Activated CD4-positive, alpha-beta memory T cell treated with anti-CD3 and anti-CD28 coated beads for 36 hours (primary cell): Measurements from ENCODE around the gene HMGN4. TPM values are rescaled to one million over a fixed set of nuclear protein-coding genes. Genes with fewer than 3 reads are reported as not detected.

Experiments
- CTCF ChIA-PET: fragments of 350-600 bp; sonication (Branson Sonifier 250); formaldehyde crosslinking; loops from one replicate; lab custom pipeline; 2021; ENCODE audit warnings: antibody characterized with exemption, inconsistent platforms; lab: Charles Lee
- POLR2A ChIA-PET: fragments of 350-600 bp; sonication (Branson Sonifier 250); formaldehyde crosslinking; loops from one replicate; lab custom pipeline; 2021; ENCODE audit warnings: antibody characterized with exemption; lab: Charles Lee
- DNase-seq: peaks from one replicate; pipeline ENCODE4 v3.0.0-alpha.2; 2020
- H3K27ac Mint-ChIP-seq: one replicate; pipeline ENCODE4 v1.8.0; 2021; ENCODE audit warnings: mixed read lengths
- H3K27me3 Mint-ChIP-seq: one replicate; pipeline ENCODE4 v1.8.0; 2021; ENCODE audit warnings: mixed read lengths
- H3K36me3 Mint-ChIP-seq: one replicate; pipeline ENCODE4 v1.8.0; 2021; ENCODE audit warnings: mixed read lengths
- H3K4me1 Mint-ChIP-seq: one replicate; pipeline ENCODE4 v1.8.0; 2021; ENCODE audit warnings: low read depth, mixed read lengths
- H3K4me3 Mint-ChIP-seq: one replicate; pipeline ENCODE4 v1.8.0; 2021; ENCODE audit warnings: mild to moderate bottlenecking, mixed read lengths
- H3K9me3 Mint-ChIP-seq: one replicate; pipeline ENCODE4 v1.8.0; 2021; ENCODE audit warnings: mixed read lengths
- intact Hi-C: fragments of 100-400 bp; cut with micrococcal nuclease; formaldehyde crosslinking; loops from one replicate; pipeline ENCODE4 v1.15.1; 2023
- total RNA-seq, 2 experiments: library from RNA; stranded (reverse); gene quantifications; one replicate each; pipeline ENCODE4 v1.2.3, GENCODE V29; 2021

HMGN4 gene
- total RNA-seq, 2 experiments from 2014 or later, result 93.2 to 96.0 TPM

DNA sequence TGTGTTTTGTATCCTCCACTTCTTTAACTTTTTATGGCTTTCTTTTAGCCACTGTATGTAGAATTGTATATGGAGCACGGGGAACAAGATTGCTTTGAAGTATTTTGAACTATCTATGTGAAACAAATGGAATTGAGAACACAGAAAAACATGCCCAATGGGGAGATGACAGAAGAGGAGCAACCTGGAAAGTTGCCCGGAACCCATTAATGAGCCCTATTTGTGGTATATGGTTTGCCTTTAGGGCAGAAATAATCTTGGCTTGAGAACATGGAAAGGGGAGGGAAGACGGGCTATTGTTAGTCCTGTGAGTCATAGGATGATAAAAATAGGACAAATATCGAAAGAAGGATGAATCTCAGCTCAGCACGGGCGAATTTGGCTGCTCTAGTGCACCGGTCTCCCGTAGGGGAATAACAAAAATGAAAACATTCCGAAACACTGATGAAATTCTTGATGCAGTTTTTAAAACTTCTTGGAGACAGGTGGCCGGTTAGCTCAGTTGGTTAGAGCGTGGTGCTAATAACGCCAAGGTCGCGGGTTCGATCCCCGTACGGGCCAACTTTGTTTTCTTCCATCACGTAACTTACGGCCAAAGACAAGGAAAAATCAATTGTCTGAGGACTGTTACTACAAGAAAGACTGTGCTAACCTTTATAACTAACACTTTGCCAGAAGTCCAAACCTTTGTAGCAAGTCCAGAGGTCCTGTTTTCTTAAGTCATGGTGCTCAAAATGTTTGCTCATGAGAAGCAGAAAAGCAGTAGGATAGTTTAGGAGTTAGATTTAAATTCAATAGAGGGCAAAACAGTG is 15.7 kb downstream of the HMGN4 start:
- POLR2A ChIA-PET, result interaction anchor here (1.0 to 1.6 kb wide), 4 partner anchors 16 to 396 kb away, joined by 3 to 4 read pairs (median 3); a partner anchor contains a TSS
- H3K36me3 Mint-ChIP-seq, result no peaks in the 10 kb centered on the region

DNA sequence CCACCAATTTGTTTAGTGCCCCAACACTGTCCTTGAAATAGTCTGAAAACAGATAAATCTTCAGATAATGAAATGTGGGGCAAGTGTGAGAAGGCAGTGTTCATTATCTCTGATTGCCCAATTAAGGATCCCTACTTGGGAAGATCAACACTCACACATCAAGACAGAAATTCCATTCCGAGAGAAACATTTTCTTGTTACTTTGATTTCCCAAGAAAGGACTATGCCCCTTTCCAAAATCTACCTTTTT is 16.2 kb downstream of the HMGN4 start:
- intact Hi-C loops, result loop anchor here (1.0 to 5.0 kb wide), 4 partner anchors 14 to 1198 kb away; partner anchors contain the start of gene ABT1
- no peak overlapping the region for H3K27ac Mint-ChIP-seq
- no peak overlapping the region for H3K4me3 Mint-ChIP-seq
- H3K27me3 Mint-ChIP-seq, result no peaks in the 10 kb centered on the region
- peaks cover 23% of the 10 kb centered on the region for H3K4me1 Mint-ChIP-seq
- ChIA-PET CTCF (interaction anchor here (1.8 to 2.7 kb wide), 6 partner anchors 15 to 213 kb away, joined by 8 to 21 read pairs (median 11); partner anchors contain the start of gene HMGN4), POLR2A (interaction anchor here (1.0 to 1.6 kb wide), 4 partner anchors 15 to 397 kb away, joined by 3 to 4 read pairs (median 3); a partner anchor contains a TSS)
- no peaks in the 10 kb centered on the region for H3K36me3 Mint-ChIP-seq
- H3K9me3 Mint-ChIP-seq, result no peaks in the 10 kb centered on the region
- DNase-seq, result no peak

More for the DNA sequence above, 15.7 kb downstream of the HMGN4 start:
- intact Hi-C loops, result loop anchor here (1.0 to 5.0 kb wide), 8 partner anchors 14 to 1198 kb away; partner anchors contain the start of gene ABT1
- Mint-ChIP-seq H3K9me3 (no peaks in the 10 kb centered on the region), H3K4me1 (peaks cover 23% of the 10 kb centered on the region), H3K27ac (no peak overlapping the region), H3K27me3 (no peaks in the 10 kb centered on the region), H3K4me3 (no peak overlapping the region)
- CTCF ChIA-PET, result interaction anchor here (1.0 to 2.7 kb wide), 9 partner anchors 15 to 1199 kb away, joined by 3 to 21 read pairs (median 10); partner anchors contain the start of gene HMGN4
- DNase-seq, result peak; percentile 89

DNA sequence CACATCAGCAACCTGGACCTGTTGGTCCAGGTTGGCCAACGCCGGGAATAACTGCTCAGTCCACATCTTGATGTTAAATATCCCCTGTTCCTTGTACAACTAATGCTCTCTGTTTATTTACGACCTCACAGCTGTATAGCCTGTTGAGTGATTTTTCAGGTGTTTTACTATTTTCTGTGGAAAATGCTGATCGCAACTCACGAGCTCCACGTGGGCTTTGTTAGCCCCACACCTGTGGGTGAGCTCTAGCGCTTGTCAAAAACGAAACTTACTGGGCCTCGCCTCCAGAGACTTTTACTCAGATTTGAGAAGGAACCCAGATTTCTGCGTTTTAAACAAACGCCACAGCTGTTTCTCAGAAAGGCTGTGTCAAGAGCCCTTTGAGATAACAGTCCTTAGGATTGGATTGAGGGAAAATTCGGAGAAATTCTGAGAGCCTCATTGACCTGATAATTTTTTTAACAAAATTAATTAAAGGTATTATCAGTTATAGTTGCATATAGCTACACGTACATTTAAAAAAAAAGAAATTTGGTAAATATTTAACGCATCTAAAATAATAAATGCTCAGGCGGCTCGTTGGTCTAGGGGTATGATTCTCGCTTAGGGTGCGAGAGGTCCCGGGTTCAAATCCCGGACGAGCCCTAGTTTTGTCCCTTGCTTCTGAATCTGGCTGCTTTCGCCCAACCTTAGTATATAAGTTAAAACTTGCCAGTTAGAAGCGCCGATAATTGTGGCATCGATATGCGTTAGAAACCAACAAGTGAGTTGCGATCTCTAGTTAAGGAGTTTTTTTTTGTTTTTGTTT is 16.7 kb downstream of the HMGN4 start:
- Mint-ChIP-seq H3K4me3 (peak overlapping the region; percentile 66), H3K27ac (no peak overlapping the region), H3K36me3 (no peaks in the 10 kb centered on the region), H3K9me3 (no peaks in the 10 kb centered on the region), H3K4me1 (peaks cover 19% of the 10 kb centered on the region), H3K27me3 (no peaks in the 10 kb centered on the region)
- ChIA-PET CTCF (interaction anchor here (0.8 to 2.7 kb wide), 6 partner anchors 14 to 213 kb away, joined by 3 to 21 read pairs (median 10); partner anchors contain the start of gene HMGN4), POLR2A (interaction anchor here (1.1 to 1.6 kb wide), 3 partner anchors 15 to 397 kb away, joined by 3 read pairs; a partner anchor contains a TSS)
- intact Hi-C loops, result loop anchor here (1.0 to 5.0 kb wide), 4 partner anchors 13 to 1197 kb away; partner anchors contain the start of gene ABT1
- peak; percentile 74 for DNase-seq

DNA sequence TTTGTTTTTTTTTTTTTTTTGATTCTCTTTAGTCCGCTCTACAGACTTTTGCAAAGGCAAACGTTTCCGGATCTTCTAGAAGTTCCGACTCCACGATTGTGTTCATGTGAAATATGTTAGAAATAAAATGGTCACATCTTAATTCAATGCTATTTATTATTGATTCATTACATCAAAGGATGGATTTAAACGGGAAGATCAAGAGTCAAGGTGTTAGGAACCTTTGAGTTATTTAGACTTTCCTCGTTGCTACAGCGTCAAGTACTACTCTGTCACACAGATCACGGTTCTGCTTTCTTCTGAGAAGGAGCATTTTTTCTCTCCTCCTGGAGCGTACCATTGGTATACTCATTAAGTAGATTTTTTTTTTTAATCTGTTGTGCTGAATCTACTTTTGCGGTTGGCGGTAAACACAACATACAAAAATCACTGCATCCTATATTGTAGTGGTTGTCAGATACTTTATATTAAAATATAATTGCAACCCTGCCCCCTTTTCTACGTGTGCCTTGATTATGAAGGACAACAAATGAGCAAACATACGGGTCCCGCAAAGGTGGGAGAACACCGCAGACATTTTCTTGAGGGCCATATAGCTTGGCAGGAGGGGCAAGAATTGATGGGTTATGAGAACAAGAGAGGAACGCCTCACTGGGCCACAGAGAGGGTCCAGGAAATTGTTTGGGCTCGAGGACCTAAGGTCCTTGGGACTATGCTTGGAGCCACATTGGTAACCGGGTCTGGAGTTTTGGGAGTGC is 17.5 kb downstream of the HMGN4 start:
- H3K4me1 Mint-ChIP-seq, result peaks cover 12% of the 10 kb centered on the region
- H3K27me3 Mint-ChIP-seq, result no peaks in the 10 kb centered on the region
- no peak for DNase-seq
- intact Hi-C loops, result no loop called here
- no peaks in the 10 kb centered on the region for H3K9me3 Mint-ChIP-seq
- POLR2A ChIA-PET, result interaction anchor here (0.8 to 1.3 kb wide), 2 partner anchors 26 to 398 kb away, joined by 3 read pairs; a partner anchor contains a TSS
- no peak overlapping the region for H3K27ac Mint-ChIP-seq
- H3K4me3 Mint-ChIP-seq, result peak overlapping the region; percentile 66
- CTCF ChIA-PET, result interaction anchor here (0.8 to 2.7 kb wide), 6 partner anchors 13 to 214 kb away, joined by 3 to 21 read pairs (median 6); partner anchors contain the start of gene HMGN4
- no peaks in the 10 kb centered on the region for H3K36me3 Mint-ChIP-seq

DNA sequence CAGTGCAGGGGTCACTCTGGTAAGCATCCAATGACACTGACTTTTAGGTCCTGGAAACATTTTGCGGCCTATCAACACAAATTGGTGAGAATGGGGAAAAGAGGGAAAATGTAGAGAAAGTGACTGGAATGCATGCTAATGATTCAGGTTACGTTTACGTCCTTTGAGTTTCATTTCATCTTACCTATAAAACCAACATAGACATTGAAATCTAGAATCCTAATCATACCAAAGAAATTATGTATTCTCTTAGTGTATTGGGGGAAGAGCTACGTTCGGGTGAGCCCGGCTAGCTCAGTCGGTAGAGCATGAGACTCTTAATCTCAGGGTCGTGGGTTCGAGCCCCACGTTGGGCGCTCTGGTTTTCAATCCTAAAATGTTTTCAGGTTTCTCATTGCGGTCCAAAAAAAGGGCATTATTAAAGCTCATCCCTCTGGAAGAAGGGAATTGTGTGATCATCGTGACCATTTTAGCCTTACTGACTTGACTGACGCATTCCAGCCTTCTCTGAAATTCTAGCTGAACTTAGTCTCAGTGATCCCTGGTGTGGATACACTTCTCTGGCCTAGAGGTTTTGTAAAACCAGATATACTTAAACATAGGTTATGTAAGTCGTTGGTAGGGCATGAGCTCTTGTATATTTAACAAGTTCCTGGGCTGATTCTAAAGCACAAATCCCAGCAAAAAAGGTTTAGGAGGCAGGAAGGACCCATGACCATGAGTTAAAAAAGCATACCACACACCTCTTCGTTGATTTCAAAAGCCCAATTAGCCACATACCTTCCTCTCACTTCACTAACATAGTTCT is 18.3 kb downstream of the HMGN4 start:
- POLR2A ChIA-PET, result interaction anchor here (0.6 to 0.8 kb wide), 2 partner anchors 8 to 27 kb away, joined by 3 read pairs; no protein-coding TSS in a partner anchor
- no peaks in the 10 kb centered on the region for H3K27me3 Mint-ChIP-seq
- no peaks in the 10 kb centered on the region for H3K9me3 Mint-ChIP-seq
- no peaks in the 10 kb centered on the region for H3K36me3 Mint-ChIP-seq
- DNase-seq, result peak; percentile 65
- intact Hi-C loops, result no loop called here
- peak overlapping the region; percentile 35 for H3K4me3 Mint-ChIP-seq
- CTCF ChIA-PET, result interaction anchor here (0.8 to 1.5 kb wide), 5 partner anchors 9 to 24 kb away, joined by 3 to 5 read pairs (median 3); no protein-coding TSS in a partner anchor
- H3K27ac Mint-ChIP-seq, result peak overlapping the region; percentile 42
- peaks cover 11% of the 10 kb centered on the region for H3K4me1 Mint-ChIP-seq

DNA sequence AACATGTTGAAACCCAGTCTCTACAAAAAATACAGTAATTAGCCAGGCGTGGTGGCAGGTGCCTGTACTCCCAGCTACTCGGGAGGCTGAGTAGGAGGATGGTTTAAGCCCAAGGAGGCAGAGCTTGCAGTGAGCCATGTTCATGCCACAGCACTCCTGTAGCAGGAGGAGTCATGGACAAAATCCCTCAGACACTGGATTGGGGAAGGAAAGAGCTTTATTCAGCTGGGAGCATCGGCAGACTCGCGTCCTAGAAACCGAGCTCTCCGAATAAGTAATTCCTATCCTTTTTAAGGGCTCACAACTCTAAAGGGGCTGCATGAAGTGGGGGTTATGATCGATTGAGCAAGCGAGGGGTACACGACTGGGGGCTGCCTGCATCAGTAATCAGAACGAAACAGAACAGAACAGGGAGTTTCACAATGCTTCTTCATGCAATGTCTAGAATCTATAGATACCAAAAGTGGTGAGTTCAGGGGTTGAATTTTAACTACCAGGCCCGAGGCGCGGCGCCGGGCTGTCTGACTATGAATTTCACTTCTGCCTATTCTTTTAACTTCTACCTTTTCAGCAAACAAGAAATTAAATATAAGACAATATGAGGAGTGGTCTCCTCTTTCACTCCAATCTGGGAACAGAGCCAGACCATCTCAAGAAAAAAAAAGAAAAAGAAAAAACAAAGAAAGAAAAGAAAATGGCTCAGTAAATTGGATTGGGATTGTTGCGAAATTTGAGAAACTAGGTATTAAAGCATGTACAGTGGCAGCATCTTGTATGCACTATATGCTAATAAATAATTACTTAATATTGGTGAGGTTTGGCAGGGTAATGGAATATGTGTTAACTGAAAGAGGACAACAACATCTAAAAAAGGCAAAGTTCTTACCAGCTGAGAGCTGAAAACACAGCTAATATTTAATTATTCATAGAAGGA is 23.6 kb downstream of the HMGN4 start:
- Mint-ChIP-seq H3K36me3 (no peaks in the 10 kb centered on the region), H3K4me3 (no peak overlapping the region), H3K4me1 (no peaks in the 10 kb centered on the region), H3K9me3 (no peaks in the 10 kb centered on the region), H3K27me3 (no peaks in the 10 kb centered on the region), H3K27ac (no peak overlapping the region)
- intact Hi-C loops, result loop anchor here (10.0 kb wide), 1 partner anchor 387 kb away; no protein-coding TSS in a partner anchor
- DNase-seq, result no peak
- ChIA-PET POLR2A (no interaction called here), CTCF (interaction anchor here (0.5 to 0.8 kb wide), 3 partner anchors 220 to 517 kb away, joined by 3 to 4 read pairs (median 3); no protein-coding TSS in a partner anchor)

DNA sequence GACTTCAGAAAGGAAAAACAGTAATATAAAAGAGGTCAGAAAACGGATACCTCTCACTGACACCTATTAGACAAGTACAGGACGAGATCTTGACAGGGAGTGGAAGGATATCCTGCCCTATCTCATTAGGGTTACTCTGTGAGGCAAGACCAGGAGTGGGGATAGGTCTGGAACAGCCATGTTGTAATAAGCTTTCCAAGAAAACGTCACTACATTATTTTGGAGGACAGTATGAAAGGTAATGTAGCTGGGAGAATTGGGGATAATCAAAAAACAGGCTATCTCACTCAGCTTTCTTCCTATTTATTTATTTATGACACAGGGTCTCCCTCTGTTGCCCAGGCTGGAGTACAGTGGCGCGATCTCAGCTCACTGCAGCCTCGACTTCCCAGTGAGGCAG is 25.3 kb downstream of the HMGN4 start:
- DNase-seq, result no peak
- peaks cover 1% of the 10 kb centered on the region for H3K27me3 Mint-ChIP-seq
- no peak overlapping the region for H3K27ac Mint-ChIP-seq
- CTCF ChIA-PET, result interaction anchor here (0.7 to 1.3 kb wide), 2 partner anchors 9 to 32 kb away, joined by 5 to 6 read pairs; no protein-coding TSS in a partner anchor
- intact Hi-C loops, result loop anchor here (10.0 kb wide), 1 partner anchor 389 kb away; no protein-coding TSS in a partner anchor
- H3K36me3 Mint-ChIP-seq, result peaks cover 1% of the 10 kb centered on the region
- peaks cover 2% of the 10 kb centered on the region for H3K4me1 Mint-ChIP-seq
- H3K9me3 Mint-ChIP-seq, result peaks cover under 1% of the 10 kb centered on the region
- POLR2A ChIA-PET, result no interaction called here
- no peak overlapping the region for H3K4me3 Mint-ChIP-seq

DNA sequence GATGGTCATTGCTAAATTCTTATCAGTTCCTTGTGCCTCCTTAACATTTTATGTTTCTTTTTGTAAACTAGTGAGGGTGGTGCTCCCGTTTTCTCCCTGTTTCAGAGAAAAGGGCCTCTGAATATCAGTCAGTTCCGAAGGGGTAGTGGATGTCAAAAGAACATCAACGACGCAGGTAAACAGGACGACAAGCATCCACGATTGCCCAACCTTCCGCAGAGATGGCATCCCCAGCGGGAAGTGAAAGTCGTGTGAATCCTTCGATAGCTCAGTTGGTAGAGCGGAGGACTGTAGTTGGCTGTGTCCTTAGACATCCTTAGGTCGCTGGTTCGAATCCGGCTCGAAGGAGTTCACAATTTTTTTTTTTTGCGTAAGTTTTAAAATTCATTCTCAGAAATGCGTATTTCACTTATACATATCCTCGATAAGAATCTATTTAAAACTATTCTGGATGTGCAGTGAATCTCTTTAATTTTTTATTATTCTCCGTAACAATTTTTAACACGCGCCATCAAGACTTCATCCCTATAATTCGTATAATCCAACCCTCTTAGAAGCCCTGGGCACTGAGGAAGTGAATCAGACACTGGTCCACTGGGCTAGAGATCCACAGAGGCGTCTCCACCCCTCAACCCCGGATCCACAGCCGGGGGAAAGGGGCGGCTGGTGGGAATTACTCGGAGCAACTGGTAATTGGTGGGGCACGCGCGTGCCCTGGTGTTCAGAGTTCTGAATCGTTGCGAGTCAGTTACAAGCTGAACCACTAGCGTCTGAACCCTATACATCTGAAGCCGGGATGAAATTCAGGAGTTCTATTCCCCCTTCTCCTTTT is 30.7 kb downstream of the HMGN4 start:
- H3K9me3 Mint-ChIP-seq, result peaks cover 2% of the 10 kb centered on the region
- peak overlapping the region; percentile 87 for H3K4me3 Mint-ChIP-seq

DNA sequence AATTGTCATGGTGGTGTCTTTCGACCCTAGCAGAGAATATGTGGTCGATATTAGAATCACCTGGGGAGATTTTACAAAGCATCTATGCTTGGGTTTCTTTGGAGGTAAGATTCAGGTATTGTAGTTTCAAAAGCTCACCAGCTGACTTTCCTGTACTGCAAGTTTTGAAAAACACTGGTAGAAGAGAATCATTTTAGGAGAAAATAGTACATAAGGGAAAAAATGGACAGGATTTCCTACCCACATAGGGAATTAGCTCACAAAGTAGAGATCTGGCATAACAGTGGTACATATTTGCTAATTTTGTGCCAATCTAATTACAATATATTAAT is 31.2 kb downstream of the HMGN4 start:
- ChIA-PET CTCF (interaction anchor here (0.6 to 4.5 kb wide), 15 partner anchors 8 to 317 kb away, joined by 3 to 28 read pairs (median 5); partner anchors contain the start of gene ABT1), POLR2A (interaction anchor here (0.9 to 1.4 kb wide), 5 partner anchors 15 to 353 kb away, joined by 3 to 4 read pairs (median 3); a partner anchor contains a TSS)
- H3K4me3 Mint-ChIP-seq, result peak overlapping the region; percentile 87
- H3K36me3 Mint-ChIP-seq, result peaks cover 3% of the 10 kb centered on the region
- no peak for DNase-seq
- H3K27ac Mint-ChIP-seq, result peak overlapping the region; percentile 90
- intact Hi-C loops, result loop anchor here (10.0 kb wide), 1 partner anchor 395 kb away; no protein-coding TSS in a partner anchor
- peaks cover 26% of the 10 kb centered on the region for H3K4me1 Mint-ChIP-seq
- peaks cover 4% of the 10 kb centered on the region for H3K27me3 Mint-ChIP-seq
- H3K9me3 Mint-ChIP-seq, result peaks cover 2% of the 10 kb centered on the region

More for the DNA sequence above, 30.7 kb downstream of the HMGN4 start:
- peak; percentile 99 for DNase-seq
- H3K27me3 Mint-ChIP-seq, result peaks cover 4% of the 10 kb centered on the region
- intact Hi-C loops, result loop anchor here (1.0 to 10.0 kb wide), 6 partner anchors 15 to 394 kb away; no protein-coding TSS in a partner anchor
- peaks cover 26% of the 10 kb centered on the region for H3K4me1 Mint-ChIP-seq
- CTCF ChIA-PET, result interaction anchor here (0.6 to 4.5 kb wide), 16 partner anchors 8 to 317 kb away, joined by 3 to 28 read pairs (median 5); partner anchors contain the start of gene ABT1
- POLR2A ChIA-PET, result interaction anchor here (0.6 to 1.4 kb wide), 7 partner anchors 27 to 551 kb away, joined by 3 to 6 read pairs (median 4); a partner anchor contains a TSS
- peaks cover 3% of the 10 kb centered on the region for H3K36me3 Mint-ChIP-seq
- H3K27ac Mint-ChIP-seq, result peak overlapping the region; percentile 90
